Stimulated activated CD8-positive, alpha-beta memory T cell treated with anti-CD3 and anti-CD28 coated beads, Interleukin-4, amount 100 ng/mL, for 1 hour (primary cell): ENCODE data around the gene FAM3B.
A peak's percentile ranks its signal among the peaks of the same experiment; 100 is the strongest.
"Not testable (repeated sequence)": the region's sequence is repeated elsewhere in the genome, so short reads cannot be mapped to it uniquely, and the experiment has no call there.

Experiments used
- DNase-seq, 2 donors: peaks; one replicate each; pipeline ENCODE4 v3.0.0-alpha.2; 2020; ENCODE audit warnings: low read depth in 2 of 2, low spot score in 1 of 2

FAM3B gene

GRCh38 chr21:41316200-41317062, at the start of gene FAM3B:
TSS of gene FAM3B (plus strand) at chr21:41316801. CDS start at chr21:41316880, 79 bp downstream.
- DNase-seq, result no peak

- no peak for DNase-seq
These were observed 49.3 kb upstream of the FAM3B start for GRCh38 chr21:41267346-41267745.

GRCh38 chr21:41269535-41269934, 47.1 kb upstream of the FAM3B start:
- no peak for DNase-seq

- DNase-seq, result no peak
These were observed 39.4 kb upstream of the FAM3B start for GRCh38 chr21:41277196-41277595.

- no peak for DNase-seq
These were observed 38.8 kb upstream of the FAM3B start for GRCh38 chr21:41277846-41278245.

GRCh38 chr21:41280115-41280919, 36.3 kb upstream of the FAM3B start:
- DNase-seq, result no peak

- no peak for DNase-seq
These were observed 34.2 kb upstream of the FAM3B start for GRCh38 chr21:41282412-41282811.

- peak; percentile 7 to 11 for DNase-seq
These were observed 33.3 kb upstream of the FAM3B start for GRCh38 chr21:41283211-41283818.

- DNase-seq, result no peak
These were observed 27.2 kb upstream of the FAM3B start for GRCh38 chr21:41289431-41289830.

- DNase-seq, result no peak
These were observed 26.3 kb upstream of the FAM3B start for GRCh38 chr21:41290106-41290799.

- DNase-seq, result no peak
These were observed 21.9 kb upstream of the FAM3B start for GRCh38 chr21:41294548-41295231.

GRCh38 chr21:41295721-41296254, 20.8 kb upstream of the FAM3B start:
- no peak for DNase-seq

- no peak for DNase-seq
These were observed 13.6 kb upstream of the FAM3B start for GRCh38 chr21:41302976-41303375.

- no peak for DNase-seq
These were observed 12.4 kb upstream of the FAM3B start for GRCh38 chr21:41304068-41304720.

- DNase-seq, result no peak
These were observed 9.4 kb upstream of the FAM3B start for GRCh38 chr21:41307219-41307618.

GRCh38 chr21:41313285-41314164, 3.1 kb upstream of the FAM3B start:
- not testable (repeated sequence) for DNase-seq

- DNase-seq, result no peak
These were observed 875 bp upstream of the FAM3B start for GRCh38 chr21:41315726-41316125.

- no peak for DNase-seq
These were observed 427 bp downstream of the FAM3B start for GRCh38 chr21:41317063-41317392.

GRCh38 chr21:41317458-41317857, 857 bp downstream of the FAM3B start:
- DNase-seq, result no peak
